A549 (cell line): Measurements from ENCODE around the gene DHX8. TPM values are rescaled to one million over a fixed set of nuclear protein-coding genes. Genes with fewer than 3 reads are reported as not detected.
A peak's percentile ranks its signal among the peaks of the same experiment; 100 is the strongest.

ENCODE experiments used
- ATAC-seq, 2 experiments: fragments of 200-7000 bp in 1 of 2; fragments of >200 bp in 1 of 2; cut with Nextera tagmentation in 1 of 2; cut with Tn5 transposase in 1 of 2; 3 replicates each; pipeline versions ENCODE4 v1.8.0 to v1.9.1; 2018 to 2020; ENCODE audit warnings: mild to moderate bottlenecking in 1 of 2, moderate library complexity in 1 of 2
- CTCF ChIA-PET: fragments of 300-600 bp; sonication (Branson Sonifier 250); formaldehyde crosslinking; extraction: SDS; loops from one replicate; lab custom pipeline; 2021; ENCODE audit warnings: antibody characterized with exemption, inconsistent platforms; lab: Yijun Ruan, JAX
- POLR2A ChIA-PET: fragments of 350-600 bp; formaldehyde crosslinking; extraction: SDS; loops from one replicate; lab custom pipeline; 2021; ENCODE audit warnings: antibody characterized with exemption, inconsistent platforms; lab: Yijun Ruan, JAX
- DNase-seq, 2 experiments: peaks; one replicate each; pipeline versions ENCODE4 v3.0.0 to v3.0.0-alpha.2; 2011 to 2016; ENCODE audit warnings: low read depth in 1 of 2, low spot score in 1 of 2
- FAIRE-seq: peaks from 2 replicates; lab custom pipeline; 2011; peaks lifted over from hg19 to GRCh38; lab: Jason Lieb, UNC
- H3K27ac ChIP-seq, 2 experiments: fragments of >200 bp; sonication (Bioruptor Twin); formaldehyde crosslinking; 3 replicates each; pipeline ENCODE4 v1.5.1; 2016 to 2017
- H3K4me1 ChIP-seq: fragments of >200 bp; sonication (Bioruptor Twin); formaldehyde crosslinking; 3 replicates; pipeline ENCODE4 v1.6.1; 2016
- H3K4me2 ChIP-seq: fragments of >200 bp; sonication (Bioruptor Twin); formaldehyde crosslinking; 3 replicates; pipeline ENCODE4 v1.6.1; 2016
- H3K4me3 ChIP-seq: fragments of >200 bp; sonication (Bioruptor Twin); formaldehyde crosslinking; 3 replicates; pipeline ENCODE4 v1.5.1; 2016
- H3K9me3 ChIP-seq: fragments of >200 bp; sonication (Bioruptor Twin); formaldehyde crosslinking; 3 replicates; pipeline ENCODE4 v1.6.1; 2016
- ATOH8 ChIP-seq: fragments of 250-450 bp; sonication (Bioruptor Pico); IDR thresholded peaks from 2 replicates; pipeline ENCODE4 v1.5.0; 2020; ENCODE audit warnings: low read depth, mild to moderate bottlenecking, moderate library complexity
- BCL3 ChIP-seq: fragments of >200 bp; sonication (Bioruptor Twin); formaldehyde crosslinking; IDR thresholded peaks from 3 replicates; pipeline ENCODE4 v1.6.1; 2016
- CEBPB ChIP-seq, 2 experiments: fragments of >200 bp in 1 of 2; sonication (Bioruptor Twin) in 1 of 2; formaldehyde crosslinking in 1 of 2; IDR thresholded peaks; 2 replicates each; pipeline ENCODE4 v1.6.1; 2012 to 2016
- CHD4 ChIP-seq: fragments of 200-600 bp; sonication (generic); IDR thresholded peaks from 2 replicates; pipeline ENCODE4 v1.6.1; 2016; ENCODE audit warnings: antibody characterized with exemption, mild to moderate bottlenecking, borderline replicate concordance
- CTCF ChIP-seq: fragments of >200 bp; sonication (Bioruptor Twin); formaldehyde crosslinking; IDR thresholded peaks from 3 replicates; pipeline ENCODE4 v1.5.1; 2016
- E2F6 ChIP-seq: IDR thresholded peaks from 2 replicates; pipeline ENCODE4 v1.6.1; 2012; ENCODE audit warnings: low read depth, borderline replicate concordance
- EHF ChIP-seq: fragments of 250-450 bp; sonication (Bioruptor Pico); IDR thresholded peaks from 2 replicates; pipeline ENCODE4 v1.5.0; 2020; ENCODE audit warnings: mild to moderate bottlenecking
- ESRRA ChIP-seq: fragments of 150-350 bp; IDR thresholded peaks from 2 replicates; pipeline ENCODE4 v1.6.1; 2014; ENCODE audit warnings: mild to moderate bottlenecking, low read length, borderline replicate concordance
- FOSB ChIP-seq: fragments of 250-450 bp; sonication (Bioruptor Pico); IDR thresholded peaks from 2 replicates; pipeline ENCODE4 v1.5.0; 2020; ENCODE audit warnings: mild to moderate bottlenecking, moderate library complexity
- HDAC2 ChIP-seq: fragments of 200-600 bp; sonication (generic); IDR thresholded peaks from 2 replicates; pipeline ENCODE4 v1.6.1; 2016
- HOXB13 ChIP-seq: fragments of 250-450 bp; sonication (Bioruptor Pico); IDR thresholded peaks from 2 replicates; pipeline ENCODE4 v1.5.0; 2020; ENCODE audit warnings: low read depth, mild to moderate bottlenecking, moderate library complexity
- MAX ChIP-seq: IDR thresholded peaks from 2 replicates; pipeline ENCODE4 v1.6.1; 2012
- MAZ ChIP-seq: fragments of 150-350 bp; IDR thresholded peaks from 2 replicates; pipeline ENCODE4 v1.6.1; 2014; ENCODE audit warnings: antibody characterized with exemption, low read depth, low read length, borderline replicate concordance
- MYC ChIP-seq: IDR thresholded peaks from 2 replicates; pipeline ENCODE4 v1.6.1; 2012; ENCODE audit warnings: mild to moderate bottlenecking, inconsistent platforms, low read length, improper control_type of control experiment, borderline replicate concordance
- NR3C1 ChIP-seq: fragments of >200 bp; sonication (Bioruptor Twin); formaldehyde crosslinking; IDR thresholded peaks from 3 replicates; pipeline ENCODE4 v1.6.1; 2017
- PBX3 ChIP-seq: IDR thresholded peaks from 2 replicates; pipeline ENCODE4 v1.6.1; 2012
- POLR2A ChIP-seq: IDR thresholded peaks from 2 replicates; pipeline ENCODE4 v1.6.1; 2012; ENCODE audit warnings: mild to moderate bottlenecking, low read length
- RNF2 ChIP-seq: fragments of 200-600 bp; sonication (generic); IDR thresholded peaks from 2 replicates; pipeline ENCODE4 v1.6.1; 2016; ENCODE audit warnings: low read depth, mild to moderate bottlenecking, antibody characterized with exemption, moderate library complexity, borderline replicate concordance
- WGBS: methylation state at CpG from one replicate; pipeline ENCODE4 v1.1.6; 2017; ENCODE audit errors: missing lambda C conversion rate; 5-methylcytosine and 5-hydroxymethylcytosine counted together
- polyA plus RNA-seq, 4 experiments: library from polyadenylated mRNA; depleted of rRNA in 3 of 4; stranded (reverse); fragments of >200 nt; fragmentation: RNase III in 1 of 4; extraction: RNeasy Plus Mini Kit Qiagen cat#74134 plus additional on column Dnase treatment in 1 of 4; gene quantifications; 2 replicates in 3 of 4; 3 replicates in 1 of 4; pipeline ENCODE4 v1.2.3, GENCODE V29; 2011 to 2017

Gene DHX8
- polyA plus RNA-seq, 2 of the 4 experiments (the other 2 are of a cell fraction) = 33.2 to 66.0 TPM

GRCh38 chr17:43545383-43545632 is 61.5 kb downstream of the DHX8 start:
- CTCF ChIA-PET = interaction anchor here (0.6 to 2.5 kb wide), 6 partner anchors 15 to 215 kb away, joined by 3 to 6 read pairs (median 4); partner anchors contain the start of gene DHX8
- peak overlapping the region; percentile 60 for H3K4me3 ChIP-seq
- TF ChIP-seq POLR2A (no peak; the same call in 1 of the 2 replicates), FOSB (CRISPR knock-in tag) (no peak), RNF2 (no peak), PBX3 (no peak), HOXB13 (CRISPR knock-in tag) (no peak), CHD4 (no peak), CTCF (no peak), HDAC2 (no peak), NR3C1 (no peak), CEBPB (IDR thresholded peaks at IDR 0.05) (no peak), E2F6 (no peak), ATOH8 (CRISPR knock-in tag) (no peak), BCL3 (no peak)
- peak overlapping the region; percentile 90 for H3K4me2 ChIP-seq
- POLR2A ChIA-PET = interaction anchor here (0.6 to 1.0 kb wide), 10 partner anchors 12 to 178 kb away, joined by 3 to 8 read pairs (median 4); partner anchors contain the start of gene DHX8
- peak overlapping the region; percentile 85 to 95 for H3K27ac ChIP-seq
- 3% methylated on average over 6 of the region's 21 CpGs for WGBS
- FAIRE-seq (no peak), ATAC-seq (peak; percentile 54 to 66), DNase-seq (peak in 1 of 2 experiments; percentile 87)
- H3K4me1 ChIP-seq = peaks cover 31% of the 10 kb centered on the region
- H3K9me3 ChIP-seq = no peaks in the 10 kb centered on the region

GRCh38 chr17:43546319-43547188 is 62.8 kb downstream of the DHX8 start, which contains the start of gene ETV4:
TSS of gene ETV4 (minus strand) at chr17:43546340. CDS start at chr17:43545617, 723 bp downstream.
- POLR2A ChIA-PET = interaction anchor here (0.7 to 1.6 kb wide), 10 partner anchors 9 to 186 kb away, joined by 3 to 11 read pairs (median 4); partner anchors contain the start of gene DHX8
- peak within 1 kb of the TSS; percentile 90 for H3K4me2 ChIP-seq
- no peaks in the 10 kb centered on the region for H3K9me3 ChIP-seq
- CTCF ChIA-PET = interaction anchor here (0.6 to 2.9 kb wide), 17 partner anchors 16 to 225 kb away, joined by 3 to 29 read pairs (median 4); partner anchors contain the start of gene DHX8
- peaks cover 23% of the 10 kb centered on the region for H3K4me1 ChIP-seq
- peak within 1 kb of the TSS; percentile 85 to 95 for H3K27ac ChIP-seq
- FAIRE-seq (no peak), DNase-seq (peak; percentile 96 to 100), ATAC-seq (peak; percentile 76 to 86)
- WGBS = 2% methylated on average over 39 of the region's 46 CpGs
- peak; percentile 16; the same call in 1 of the 2 replicates for TF ChIP-seq MYC
- TF ChIP-seq MAX = peak; percentile 9
- no peak for TF ChIP-seq CEBPB (IDR thresholded peaks at IDR 0.05)
- TF ChIP-seq EHF (CRISPR knock-in tag) = 0 out of 2 replicates have a peak, but pooled peaks have one; percentile 37
- peak; percentile 12; the same call in 1 of the 2 replicates for TF ChIP-seq MAZ
- TF ChIP-seq ESRRA = no peak
- no peak for TF ChIP-seq NR3C1
- H3K4me3 ChIP-seq = peak within 1 kb of the TSS; percentile 60
